H9 (cell line): ENCODE data around the gene PTPRN2. TPM values are rescaled to one million over a fixed set of nuclear protein-coding genes. Genes with fewer than 3 reads are reported as not detected.

Source experiments
- DNase-seq: peaks from one replicate; pipeline ENCODE4 v3.0.0-alpha.2; 2017
- H2AFZ ChIP-seq: one replicate; pipeline ENCODE4 v1.6.1; 2013; ENCODE audit warnings: mild to moderate bottlenecking, low read length, control low read depth, moderate library complexity
- H2AK5ac ChIP-seq: 2 replicates; pipeline ENCODE4 v1.6.1; 2013; ENCODE audit warnings: low read length, control low read depth, mixed read lengths; ENCODE audit not compliant: insufficient read length
- H2BK120ac ChIP-seq: one replicate; pipeline ENCODE4 v1.6.1; 2013; ENCODE audit warnings: low read depth, mild to moderate bottlenecking, low read length, control low read depth, inconsistent platforms; ENCODE audit not compliant: poor library complexity, severe bottlenecking
- H2BK12ac ChIP-seq: 2 replicates; pipeline ENCODE4 v1.6.1; 2013; ENCODE audit warnings: low read length, control low read depth, mixed read lengths, low read depth; ENCODE audit not compliant: insufficient read length
- H2BK15ac ChIP-seq: 2 replicates; pipeline ENCODE4 v1.6.1; 2013; ENCODE audit warnings: low read depth, low read length, control low read depth
- H2BK20ac ChIP-seq: one replicate; pipeline ENCODE4 v1.6.1; 2013; ENCODE audit warnings: low read depth, mild to moderate bottlenecking, low read length, control low read depth, inconsistent platforms; ENCODE audit not compliant: poor library complexity, severe bottlenecking
- H2BK5ac ChIP-seq: 2 replicates; pipeline ENCODE4 v1.6.1; 2013; ENCODE audit warnings: low read length, control low read depth, mixed read lengths; ENCODE audit not compliant: insufficient read length
- H3K14ac ChIP-seq: 2 replicates; pipeline ENCODE4 v1.6.1; 2013; ENCODE audit warnings: low read length, control low read depth; ENCODE audit not compliant: insufficient read depth
- H3K18ac ChIP-seq: 2 replicates; pipeline ENCODE4 v1.6.1; 2013; ENCODE audit warnings: low read depth, mild to moderate bottlenecking, mixed read lengths, low read length, control low read depth; ENCODE audit not compliant: insufficient read length
- H3K23ac ChIP-seq: 2 replicates; pipeline ENCODE4 v1.6.1; 2013; ENCODE audit warnings: low read length, control low read depth, mixed read lengths, low read depth; ENCODE audit not compliant: insufficient read length
- H3K23me2 ChIP-seq: 2 replicates; pipeline ENCODE4 v1.6.1; 2013; ENCODE audit warnings: low read depth, mild to moderate bottlenecking, mixed read lengths, low read length, control low read depth; ENCODE audit not compliant: insufficient read length, poor library complexity, severe bottlenecking
- H3K27ac ChIP-seq: 2 replicates; pipeline ENCODE4 v1.5.1; 2013; ENCODE audit warnings: low read length, control low read depth, mixed read lengths, low read depth; ENCODE audit not compliant: insufficient read length
- H3K27me3 ChIP-seq: 2 replicates; pipeline ENCODE4 v1.6.1; 2013; ENCODE audit warnings: low read length, control low read depth, inconsistent platforms; ENCODE audit not compliant: insufficient read depth
- H3K4ac ChIP-seq: 2 replicates; pipeline ENCODE4 v1.6.1; 2013; ENCODE audit warnings: low read depth, mild to moderate bottlenecking, control low read depth, inconsistent platforms, low read length, moderate library complexity
- H3K4me1 ChIP-seq: 2 replicates; pipeline ENCODE4 v1.6.1; 2013; ENCODE audit warnings: low read length, control low read depth, inconsistent platforms; ENCODE audit not compliant: insufficient read depth
- H3K4me2 ChIP-seq: 2 replicates; pipeline ENCODE4 v1.6.1; 2013; ENCODE audit warnings: low read length, control low read depth, mixed read lengths; ENCODE audit not compliant: insufficient read length, insufficient read depth
- H3K56ac ChIP-seq: 2 replicates; pipeline ENCODE4 v1.6.1; 2013; ENCODE audit warnings: low read depth, mild to moderate bottlenecking, mixed read lengths, low read length, control low read depth; ENCODE audit not compliant: insufficient read length
- H3K79me1 ChIP-seq: 2 replicates; pipeline ENCODE4 v1.6.1; 2013; ENCODE audit warnings: low read depth, mild to moderate bottlenecking, moderate library complexity, low read length, control low read depth, inconsistent platforms; ENCODE audit not compliant: insufficient read depth, poor library complexity, severe bottlenecking
- H3K79me2 ChIP-seq: 2 replicates; pipeline ENCODE4 v1.6.1; 2013; ENCODE audit warnings: low read length, control low read depth, inconsistent platforms; ENCODE audit not compliant: insufficient read depth
- H3K9ac ChIP-seq: 2 replicates; pipeline ENCODE4 v1.6.1; 2013; ENCODE audit warnings: low read length, control low read depth, mixed read lengths; ENCODE audit not compliant: insufficient read length; ENCODE audit errors: extremely low read depth
- H3K9me3 ChIP-seq: one replicate; pipeline ENCODE4 v1.6.1; 2013; ENCODE audit warnings: low read depth, low read length, inconsistent platforms; ENCODE audit not compliant: control insufficient read depth
- H3T11ph ChIP-seq: one replicate; pipeline ENCODE4 v1.6.1; 2013; ENCODE audit warnings: mild to moderate bottlenecking, low read length, control low read depth, inconsistent platforms
- H4K20me1 ChIP-seq: one replicate; pipeline ENCODE4 v1.6.1; 2013; ENCODE audit not compliant: control insufficient read depth, insufficient read length, insufficient read depth
- H4K5ac ChIP-seq: 2 replicates; pipeline ENCODE4 v1.6.1; 2013; ENCODE audit warnings: low read depth, mild to moderate bottlenecking, mixed read lengths, low read length, control low read depth; ENCODE audit not compliant: insufficient read length
- H4K8ac ChIP-seq: replicated peaks from 2 replicates; pipeline ENCODE4 v1.6.1; 2013; ENCODE audit warnings: low read length, control low read depth, mixed read lengths, low read depth; ENCODE audit not compliant: insufficient read length
- H4K91ac ChIP-seq: 2 replicates; pipeline ENCODE4 v1.6.1; 2013; ENCODE audit warnings: low read depth, mild to moderate bottlenecking, moderate library complexity, mixed read lengths, low read length, control low read depth; ENCODE audit not compliant: insufficient read length
- H3K27ac Mint-ChIP-seq, 3 experiments: 2 replicates in 2 of 3; 3 replicates in 1 of 3; pipeline ENCODE4 v1.8.0; 2020 to 2021; ENCODE audit warnings: mixed read lengths in 3 of 3, mild to moderate bottlenecking in 1 of 3, moderate library complexity in 1 of 3
- H3K27me3 Mint-ChIP-seq: 2 replicates; pipeline ENCODE4 v1.8.0; 2021; ENCODE audit warnings: low read depth, mild to moderate bottlenecking, moderate library complexity, mixed read lengths
- H3K36me3 Mint-ChIP-seq, 3 experiments: 2 replicates in 2 of 3; 3 replicates in 1 of 3; pipeline ENCODE4 v1.8.0; 2020 to 2021; ENCODE audit warnings: low read depth in 3 of 3, mixed read lengths in 3 of 3; ENCODE audit not compliant: insufficient read depth in 1 of 3
- H3K4me1 Mint-ChIP-seq, 2 experiments: 2 replicates each; pipeline ENCODE4 v1.8.0; 2020; ENCODE audit warnings: mixed read lengths in 2 of 2
- H3K4me3 Mint-ChIP-seq, 2 experiments: 2 replicates in 1 of 2; 3 replicates in 1 of 2; pipeline ENCODE4 v1.8.0; 2020 to 2021; ENCODE audit warnings: mild to moderate bottlenecking in 2 of 2, mixed read lengths in 2 of 2, moderate library complexity in 1 of 2
- H3K9me3 Mint-ChIP-seq, 2 experiments: 2 replicates in 1 of 2; 3 replicates in 1 of 2; pipeline ENCODE4 v1.8.0; 2020; ENCODE audit warnings: mild to moderate bottlenecking in 2 of 2, mixed read lengths in 2 of 2, moderate library complexity in 1 of 2
- CTCF ChIP-seq: fragments of 200-600 bp; sonication (generic); conservative IDR thresholded peaks from 3 replicates; pipeline ENCODE4 v1.8.0; 2021; ENCODE audit warnings: antibody characterized with exemption, mild to moderate bottlenecking
- WGBS: extraction: QIAGEN DNeasy Blood & Tissue Kit; methylation state at CpG from one replicate; pipeline ENCODE4 v1.1.7; 2013; ENCODE audit warnings: missing lambda C conversion rate, low lambda C conversion rate, mixed read lengths; ENCODE audit not compliant: insufficient read length; ENCODE audit errors: extremely low coverage; 5-methylcytosine and 5-hydroxymethylcytosine counted together
- total RNA-seq: library from RNA; stranded (reverse); gene quantifications from 2 replicates; pipeline ENCODE4 v1.2.1, GENCODE V29; 2021

Gene PTPRN2
- total RNA-seq, 1 experiment from 2014 or later: 5.2 TPM

- Histone ChIP-seq H2BK15ac (no peak overlapping the region), H3K9ac (no peak overlapping the region), H3K4me1 (no peaks in the 10 kb centered on the region; the same call in 1 of the 2 replicates), H2AFZ (no peak overlapping the region), H3K27me3 (no peaks in the 10 kb centered on the region), H3K79me1 (no peaks in the 10 kb centered on the region), H3K23ac (no peak overlapping the region), H2AK5ac (no peak overlapping the region), H4K91ac (no peak overlapping the region), H4K20me1 (no peaks in the 10 kb centered on the region), H2BK5ac (no peak overlapping the region), H3T11ph (no peak overlapping the region), H3K23me2 (no peaks in the 10 kb centered on the region), H2BK120ac (no peak overlapping the region), H3K27ac (no peak overlapping the region), H2BK12ac (no peak overlapping the region), H3K4me2 (no peak overlapping the region), H4K5ac (no peak overlapping the region), H4K8ac (no peak overlapping the region), H3K56ac (no peak overlapping the region), H3K14ac (0 out of 2 replicates have a peak overlapping the region, but pooled peaks have one; percentile 1), H3K79me2 (no peaks in the 10 kb centered on the region), H3K18ac (no peak overlapping the region), H3K9me3 (no peaks in the 10 kb centered on the region), H2BK20ac (no peak overlapping the region), H3K4ac (no peak overlapping the region)
- no peak overlapping the region; a peak in 1 of 7 replicates for H3K27ac Mint-ChIP-seq
- no peak overlapping the region for H3K4me3 Mint-ChIP-seq
- H3K27me3 Mint-ChIP-seq: peaks cover 6% of the 10 kb centered on the region
- H3K9me3 Mint-ChIP-seq: no peaks in the 10 kb centered on the region; a peak in 1 of 5 replicates
- no peak for DNase-seq
- WGBS: no CpG with 5 or more reads among the region's 22 CpGs
- no peak for TF ChIP-seq CTCF
- peaks cover 14 to 22% of the 10 kb centered on the region in 2 experiments for H3K4me1 Mint-ChIP-seq
- peaks cover 0 to 2% (median 0%) of the 10 kb centered on the region in 3 experiments; a peak in 1 of 7 replicates for H3K36me3 Mint-ChIP-seq
Observed at GRCh38 chr7:157855016-157855415, 732.6 kb downstream of the PTPRN2 start.
